ENCODE results near the gene MERTK.

GRCh38 chr2:112020561-112020960, 122.2 kb downstream of the MERTK start:
- TF ChIP-seq CTCF (IDR thresholded peaks at IDR 0.05): no peak
- TF ChIP-seq POLR2A (IDR thresholded peaks at IDR 0.05): no peak
